A549 (cell line): ENCODE measurements around the gene AARSD1. TPM values are rescaled to one million over a fixed set of nuclear protein-coding genes. Genes with fewer than 3 reads are reported as not detected.

Experiments
- ATAC-seq, 2 experiments: fragments of 200-7000 bp in 1 of 2; fragments of >200 bp in 1 of 2; cut with Nextera tagmentation in 1 of 2; cut with Tn5 transposase in 1 of 2; 3 replicates each; pipeline versions ENCODE4 v1.8.0 to v1.9.1; 2018 to 2020; ENCODE audit warnings: mild to moderate bottlenecking in 1 of 2, moderate library complexity in 1 of 2
- CTCF ChIA-PET: fragments of 300-600 bp; sonication (Branson Sonifier 250); formaldehyde crosslinking; extraction: SDS; loops from one replicate; lab custom pipeline; 2021; ENCODE audit warnings: antibody characterized with exemption, inconsistent platforms; lab: Yijun Ruan, JAX
- POLR2A ChIA-PET: fragments of 350-600 bp; formaldehyde crosslinking; extraction: SDS; loops from one replicate; lab custom pipeline; 2021; ENCODE audit warnings: antibody characterized with exemption, inconsistent platforms; lab: Yijun Ruan, JAX
- DNase-seq, 2 experiments: peaks; one replicate each; pipeline versions ENCODE4 v3.0.0 to v3.0.0-alpha.2; 2011 to 2016; ENCODE audit warnings: low read depth in 1 of 2, low spot score in 1 of 2
- FAIRE-seq: peaks from 2 replicates; lab custom pipeline; 2011; peaks lifted over from hg19 to GRCh38; lab: Jason Lieb, UNC
- H3K27ac ChIP-seq, 2 experiments: fragments of >200 bp; sonication (Bioruptor Twin); formaldehyde crosslinking; 3 replicates each; pipeline ENCODE4 v1.5.1; 2016 to 2017
- H3K4me1 ChIP-seq: fragments of >200 bp; sonication (Bioruptor Twin); formaldehyde crosslinking; 3 replicates; pipeline ENCODE4 v1.6.1; 2016
- H3K4me2 ChIP-seq: fragments of >200 bp; sonication (Bioruptor Twin); formaldehyde crosslinking; 3 replicates; pipeline ENCODE4 v1.6.1; 2016
- H3K4me3 ChIP-seq: fragments of >200 bp; sonication (Bioruptor Twin); formaldehyde crosslinking; 3 replicates; pipeline ENCODE4 v1.5.1; 2016
- H3K9me3 ChIP-seq: fragments of >200 bp; sonication (Bioruptor Twin); formaldehyde crosslinking; 3 replicates; pipeline ENCODE4 v1.6.1; 2016
- BHLHE40 ChIP-seq: IDR thresholded peaks from 2 replicates; pipeline ENCODE4 v1.6.1; 2012; ENCODE audit warnings: low read depth, low read length, inconsistent platforms
- CBX2 ChIP-seq: fragments of 200-600 bp; sonication (generic); IDR thresholded peaks from 2 replicates; pipeline ENCODE4 v1.6.1; 2016; ENCODE audit warnings: low read depth, mild to moderate bottlenecking, borderline replicate concordance
- CHD2 ChIP-seq: fragments of 150-350 bp; IDR thresholded peaks from 2 replicates; pipeline ENCODE4 v1.6.1; 2014; ENCODE audit warnings: low read length; ENCODE audit not compliant: partially characterized antibody
- CHD4 ChIP-seq: fragments of 200-600 bp; sonication (generic); IDR thresholded peaks from 2 replicates; pipeline ENCODE4 v1.6.1; 2016; ENCODE audit warnings: antibody characterized with exemption, mild to moderate bottlenecking, borderline replicate concordance
- EHF ChIP-seq: fragments of 250-450 bp; sonication (Bioruptor Pico); IDR thresholded peaks from 2 replicates; pipeline ENCODE4 v1.5.0; 2020; ENCODE audit warnings: mild to moderate bottlenecking
- FOSB ChIP-seq: fragments of 250-450 bp; sonication (Bioruptor Pico); IDR thresholded peaks from 2 replicates; pipeline ENCODE4 v1.5.0; 2020; ENCODE audit warnings: mild to moderate bottlenecking, moderate library complexity
- FOSL2 ChIP-seq, 2 experiments: fragments of 450-650 bp in 1 of 2; fragments of >200 bp in 1 of 2; sonication (Bioruptor Twin) in 1 of 2; formaldehyde crosslinking; IDR thresholded peaks; 2 replicates each; pipeline versions ENCODE4 v1.5.0 to v1.6.1; 2016 to 2020; ENCODE audit warnings: mild to moderate bottlenecking in 1 of 2, moderate library complexity in 1 of 2
- FOXS1 ChIP-seq: fragments of 250-450 bp; sonication (Bioruptor Pico); IDR thresholded peaks from 2 replicates; pipeline ENCODE4 v1.5.0; 2020; ENCODE audit warnings: mild to moderate bottlenecking, moderate library complexity
- HDAC2 ChIP-seq: fragments of 200-600 bp; sonication (generic); IDR thresholded peaks from 2 replicates; pipeline ENCODE4 v1.6.1; 2016
- HMGXB4 ChIP-seq: fragments of 250-450 bp; sonication (Bioruptor Pico); IDR thresholded peaks from 2 replicates; pipeline ENCODE4 v1.5.0; 2021; ENCODE audit warnings: mild to moderate bottlenecking, moderate library complexity, borderline replicate concordance
- HOXA7 ChIP-seq: fragments of 250-450 bp; sonication (Bioruptor Pico); IDR thresholded peaks from 2 replicates; pipeline ENCODE4 v1.5.0; 2020; ENCODE audit warnings: mild to moderate bottlenecking, moderate library complexity
- HOXB13 ChIP-seq: fragments of 250-450 bp; sonication (Bioruptor Pico); IDR thresholded peaks from 2 replicates; pipeline ENCODE4 v1.5.0; 2020; ENCODE audit warnings: low read depth, mild to moderate bottlenecking, moderate library complexity
- HOXB5 ChIP-seq: fragments of 250-450 bp; sonication (Bioruptor Pico); IDR thresholded peaks from 2 replicates; pipeline ENCODE4 v1.5.0; 2020; ENCODE audit warnings: mild to moderate bottlenecking, moderate library complexity
- JUN ChIP-seq, 2 experiments: fragments of >200 bp; sonication (Bioruptor Twin); formaldehyde crosslinking; IDR thresholded peaks; 2 replicates in 1 of 2; 3 replicates in 1 of 2; pipeline ENCODE4 v1.6.1; 2016 to 2017
- KDM5A ChIP-seq: fragments of 200-600 bp; sonication (generic); IDR thresholded peaks from 2 replicates; pipeline ENCODE4 v1.6.1; 2016; ENCODE audit warnings: antibody characterized with exemption, mild to moderate bottlenecking
- NFE2L2 ChIP-seq: fragments of 150-350 bp; conservative IDR thresholded peaks from 2 replicates; pipeline ENCODE4 v1.6.1; 2014; ENCODE audit warnings: low read length
- NPAS2 ChIP-seq: fragments of 250-450 bp; sonication (Bioruptor Pico); IDR thresholded peaks from 2 replicates; pipeline ENCODE4 v1.8.0; 2022; ENCODE audit warnings: mild to moderate bottlenecking, moderate library complexity, borderline replicate concordance
- PBX3 ChIP-seq: IDR thresholded peaks from 2 replicates; pipeline ENCODE4 v1.6.1; 2012
- PHF8 ChIP-seq: fragments of 200-600 bp; sonication (generic); IDR thresholded peaks from 2 replicates; pipeline ENCODE4 v1.6.1; 2016; ENCODE audit warnings: low read depth, mild to moderate bottlenecking, antibody characterized with exemption, moderate library complexity, borderline replicate concordance
- POLR2A ChIP-seq: IDR thresholded peaks from 2 replicates; pipeline ENCODE4 v1.6.1; 2012; ENCODE audit warnings: mild to moderate bottlenecking, low read length
- RARB ChIP-seq: fragments of 250-450 bp; sonication (Bioruptor Pico); IDR thresholded peaks from 2 replicates; pipeline ENCODE4 v1.8.0; 2021; ENCODE audit warnings: mild to moderate bottlenecking, moderate library complexity
- RNF2 ChIP-seq: fragments of 200-600 bp; sonication (generic); IDR thresholded peaks from 2 replicates; pipeline ENCODE4 v1.6.1; 2016; ENCODE audit warnings: low read depth, mild to moderate bottlenecking, antibody characterized with exemption, moderate library complexity, borderline replicate concordance
- TFCP2L1 ChIP-seq: fragments of 250-450 bp; sonication (Bioruptor Pico); IDR thresholded peaks from 2 replicates; pipeline ENCODE4 v1.5.0; 2021; ENCODE audit warnings: mild to moderate bottlenecking
- TP53 ChIP-seq: fragments of 250-450 bp; sonication (Bioruptor Pico); IDR thresholded peaks from 2 replicates; pipeline ENCODE4 v1.5.0; 2021; ENCODE audit warnings: mild to moderate bottlenecking, moderate library complexity
- ZC3H11A ChIP-seq: fragments of 450-650 bp; IDR thresholded peaks from 2 replicates; pipeline ENCODE4 v1.6.1; 2014; ENCODE audit warnings: antibody characterized with exemption, mild to moderate bottlenecking
- ZFP36 ChIP-seq: fragments of 450-650 bp; IDR thresholded peaks from 2 replicates; pipeline ENCODE4 v1.6.1; 2014; ENCODE audit warnings: borderline replicate concordance; ENCODE audit not compliant: partially characterized antibody
- ZSCAN20 ChIP-seq: fragments of 250-450 bp; sonication (Bioruptor Pico); IDR thresholded peaks from 2 replicates; pipeline ENCODE4 v1.8.0; 2022; ENCODE audit warnings: mild to moderate bottlenecking, moderate library complexity
- WGBS: methylation state at CpG from one replicate; pipeline ENCODE4 v1.1.6; 2017; ENCODE audit errors: missing lambda C conversion rate; 5-methylcytosine and 5-hydroxymethylcytosine counted together
- polyA plus RNA-seq, 4 experiments: library from polyadenylated mRNA; depleted of rRNA in 3 of 4; stranded (reverse); fragments of >200 nt; fragmentation: RNase III in 1 of 4; extraction: RNeasy Plus Mini Kit Qiagen cat#74134 plus additional on column Dnase treatment in 1 of 4; gene quantifications; 2 replicates in 3 of 4; 3 replicates in 1 of 4; pipeline ENCODE4 v1.2.3, GENCODE V29; 2011 to 2017
- TF ChIP-seq, protein P1 (sequence below): fragments of 450-650 bp; IDR thresholded peaks from 2 replicates; pipeline ENCODE4 v1.6.1; 2014; ENCODE audit warnings: antibody characterized with exemption
- TF ChIP-seq, protein P2 (sequence below): fragments of 250-450 bp; sonication (Bioruptor Pico); IDR thresholded peaks from 2 replicates; pipeline ENCODE4 v1.5.0; 2020; ENCODE audit warnings: low read depth, mild to moderate bottlenecking, moderate library complexity
- TF ChIP-seq, protein P3 (sequence below): fragments of >200 bp; sonication (Bioruptor Twin); formaldehyde crosslinking; IDR thresholded peaks from 3 replicates; pipeline ENCODE4 v1.6.1; 2016

Gene AARSD1
- polyA plus RNA-seq, 2 of the 4 experiments (the other 2 are of a cell fraction): 66.6 to 70.7 TPM

DNA sequence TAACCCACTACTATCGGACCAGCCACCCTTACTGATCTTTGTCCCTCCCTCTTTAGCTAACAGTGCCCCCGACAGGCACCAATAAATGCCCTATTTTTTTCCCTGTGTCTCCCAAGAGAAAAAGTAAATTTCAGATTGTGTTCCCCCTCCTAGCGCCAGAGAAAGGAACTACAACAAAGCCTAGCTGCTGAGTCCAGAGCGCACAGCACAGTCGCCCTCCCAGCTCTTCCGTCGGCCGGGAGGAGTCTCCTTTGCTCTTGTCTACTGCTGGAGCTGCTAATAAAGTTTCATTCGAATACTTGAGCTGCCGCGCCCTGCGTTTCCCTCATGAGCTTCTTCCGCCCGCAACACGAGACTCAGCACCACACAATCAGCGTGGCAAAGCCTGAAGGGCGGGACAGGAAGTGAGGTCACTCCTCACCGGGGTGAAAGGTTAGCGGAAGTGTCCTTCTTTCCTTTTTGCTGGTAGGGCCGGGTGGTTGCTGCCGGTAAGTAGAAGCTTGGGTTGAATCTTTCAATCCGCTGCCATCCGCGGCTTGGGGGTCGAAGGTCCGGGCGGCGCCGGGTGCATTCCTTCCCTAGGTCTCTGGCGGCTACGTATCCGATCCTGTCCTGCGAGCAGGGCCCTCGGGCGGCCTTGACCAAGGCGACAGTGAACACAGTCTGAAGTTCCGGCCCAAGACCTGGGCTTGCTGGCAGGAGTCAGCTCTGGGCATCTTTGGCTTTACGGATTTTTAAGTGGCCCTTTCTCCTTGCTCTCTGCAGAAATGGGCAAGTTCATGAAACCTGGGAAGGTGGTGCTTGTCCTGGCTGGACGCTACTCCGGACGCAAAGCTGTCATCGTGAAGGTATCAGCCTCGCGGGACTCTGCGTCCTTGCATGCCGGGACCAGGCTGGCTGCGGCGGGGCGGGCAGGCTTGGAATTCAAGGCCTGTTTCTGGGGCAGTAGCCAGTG is 34.0 kb upstream of the AARSD1 start, which contains the start of gene RPL27:
Gene RPL27, plus strand, starts transcription at position 436 of the 955 bp plus-strand sequence. Its CDS starts 332 bp downstream, at position 768.
- H3K4me2 ChIP-seq: peak within 1 kb of the TSS; percentile 94
- CTCF ChIA-PET: interaction anchor here (0.6 to 5.6 kb wide), 40 partner anchors 9 to 420 kb away, joined by 3 to 86 read pairs (median 4); partner anchors contain the start of genes AARSD1, AOC2, PSMC3IP and PSME3
- POLR2A ChIA-PET: interaction anchor here (0.6 to 3.0 kb wide), 40 partner anchors 8 to 1068 kb away, joined by 3 to 48 read pairs (median 6); partner anchors contain the start of genes AARSD1, BECN1, BRCA1 and IFI35
- H3K4me3 ChIP-seq: peak within 1 kb of the TSS; percentile 66
- 2% methylated on average over 49 of the region's 49 CpGs for WGBS
- H3K9me3 ChIP-seq: no peaks in the 10 kb centered on the region
- FAIRE-seq (peak; percentile 98), DNase-seq (peak; percentile 96 to 100), ATAC-seq (peak; percentile 92 to 95)
- peak within 1 kb of the TSS; percentile 87 to 91 for H3K27ac ChIP-seq
- peaks cover 45% of the 10 kb centered on the region for H3K4me1 ChIP-seq
- TF ChIP-seq HDAC2 (no peak), HOXB5 (CRISPR knock-in tag) (no peak; the same call in 1 of the 2 replicates), FOXS1 (no peak), BHLHE40 (peak; percentile 83), ZSCAN20 (CRISPR knock-in tag) (no peak), POLR2A (peak; percentile 88), KDM5A (0 out of 2 replicates have a peak, but pooled peaks have one; percentile 7), EHF (CRISPR knock-in tag) (no peak), RNF2 (no peak), HMGXB4 (peak; percentile 38; the same call in 1 of the 2 replicates), RARB (CRISPR knock-in tag) (0 out of 2 replicates have a peak, but pooled peaks have one; percentile 55), NFE2L2 (no peak; the same call in 1 of the 2 replicates), CBX2 (no peak), FOSB (CRISPR knock-in tag) (no peak), CHD4 (no peak), PBX3 (peak; percentile 58), HOXB13 (no peak), JUN (IDR thresholded peaks at IDR 0.05) (peak; percentile 96 to 99), CHD2 (peak; percentile 59), NPAS2 (peak; percentile 90), TFCP2L1 (CRISPR knock-in tag) (peak; percentile 68; the same call in 1 of the 2 replicates), ZC3H11A (no peak), HOXA7 (0 out of 2 replicates have a peak, but pooled peaks have one; percentile 15), ZFP36 (no peak), TP53 (CRISPR knock-in tag) (no peak), FOSL2 (IDR thresholded peaks at IDR 0.05) (no peak), FOSL2 (CRISPR knock-in tag; IDR thresholded peaks at IDR 0.05) (peak; percentile 54; the same call in 1 of the 2 replicates), PHF8 (peak; percentile 97)
- TF ChIP-seq, protein P1, sequence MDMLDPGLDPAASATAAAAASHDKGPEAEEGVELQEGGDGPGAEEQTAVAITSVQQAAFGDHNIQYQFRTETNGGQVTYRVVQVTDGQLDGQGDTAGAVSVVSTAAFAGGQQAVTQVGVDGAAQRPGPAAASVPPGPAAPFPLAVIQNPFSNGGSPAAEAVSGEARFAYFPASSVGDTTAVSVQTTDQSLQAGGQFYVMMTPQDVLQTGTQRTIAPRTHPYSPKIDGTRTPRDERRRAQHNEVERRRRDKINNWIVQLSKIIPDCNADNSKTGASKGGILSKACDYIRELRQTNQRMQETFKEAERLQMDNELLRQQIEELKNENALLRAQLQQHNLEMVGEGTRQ: peak; percentile 74
- TF ChIP-seq, protein P2, sequence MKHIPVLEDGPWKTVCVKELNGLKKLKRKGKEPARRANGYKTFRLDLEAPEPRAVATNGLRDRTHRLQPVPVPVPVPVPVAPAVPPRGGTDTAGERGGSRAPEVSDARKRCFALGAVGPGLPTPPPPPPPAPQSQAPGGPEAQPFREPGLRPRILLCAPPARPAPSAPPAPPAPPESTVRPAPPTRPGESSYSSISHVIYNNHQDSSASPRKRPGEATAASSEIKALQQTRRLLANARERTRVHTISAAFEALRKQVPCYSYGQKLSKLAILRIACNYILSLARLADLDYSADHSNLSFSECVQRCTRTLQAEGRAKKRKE (CRISPR knock-in tag): no peak
- TF ChIP-seq, protein P3, sequence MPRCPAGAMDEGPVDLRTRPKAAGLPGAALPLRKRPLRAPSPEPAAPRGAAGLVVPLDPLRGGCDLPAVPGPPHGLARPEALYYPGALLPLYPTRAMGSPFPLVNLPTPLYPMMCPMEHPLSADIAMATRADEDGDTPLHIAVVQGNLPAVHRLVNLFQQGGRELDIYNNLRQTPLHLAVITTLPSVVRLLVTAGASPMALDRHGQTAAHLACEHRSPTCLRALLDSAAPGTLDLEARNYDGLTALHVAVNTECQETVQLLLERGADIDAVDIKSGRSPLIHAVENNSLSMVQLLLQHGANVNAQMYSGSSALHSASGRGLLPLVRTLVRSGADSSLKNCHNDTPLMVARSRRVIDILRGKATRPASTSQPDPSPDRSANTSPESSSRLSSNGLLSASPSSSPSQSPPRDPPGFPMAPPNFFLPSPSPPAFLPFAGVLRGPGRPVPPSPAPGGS: peak; percentile 96
